HL-60 (cell line): ENCODE measurements around the gene TRIM29.

Source experiments
- CTCF ChIP-seq: IDR thresholded peaks from one replicate; pipeline ENCODE4 v1.5.1; 2011; ENCODE audit warnings: low read length, control low read depth, inconsistent platforms; ENCODE audit not compliant: insufficient read depth
- POLR2AphosphoS5 ChIP-seq: IDR thresholded peaks from 2 replicates; pipeline ENCODE4 v1.6.1; 2012; ENCODE audit warnings: low read depth
- REST ChIP-seq: IDR thresholded peaks from 2 replicates; pipeline ENCODE4 v1.6.1; 2012; ENCODE audit warnings: low read depth; ENCODE audit not compliant: insufficient replicate concordance

GRCh38 chr11:120120805-120121335 is 17.0 kb downstream of the TRIM29 start:
- TF ChIP-seq CTCF: no peak
- TF ChIP-seq REST: no peak
- TF ChIP-seq POLR2AphosphoS5: no peak
